AG04449 (cell line): ENCODE data around the gene B4GALNT1.

Experiments
- CTCF ChIA-PET: fragments of 350-600 bp; formaldehyde crosslinking; extraction: SDS; loops from one replicate; lab custom pipeline; 2021; ENCODE audit warnings: antibody characterized with exemption; lab: Yijun Ruan, JAX
- POLR2A ChIA-PET: fragments of 400-600, 350-600 bp; formaldehyde crosslinking; extraction: SDS; loops from one replicate; lab custom pipeline; 2020; ENCODE audit warnings: antibody characterized with exemption, inconsistent platforms; lab: Yijun Ruan, JAX
- DNase-seq: peaks from one replicate; pipeline ENCODE4 v3.0.0-alpha.2; 2010; ENCODE audit warnings: low read depth, low spot score
- H3K4me3 ChIP-seq: 2 replicates; pipeline ENCODE4 v1.5.1; 2011; ENCODE audit warnings: low read depth, mild to moderate bottlenecking, control low read depth, low read length
- TF ChIP-seq, protein P1 (sequence below): IDR thresholded peaks from one replicate; pipeline ENCODE4 v1.5.1; 2011; ENCODE audit warnings: mild to moderate bottlenecking, moderate library complexity, low read length, control low read depth, inconsistent platforms; ENCODE audit not compliant: insufficient read depth; ENCODE audit errors: missing control alignments

Gene B4GALNT1

DNA sequence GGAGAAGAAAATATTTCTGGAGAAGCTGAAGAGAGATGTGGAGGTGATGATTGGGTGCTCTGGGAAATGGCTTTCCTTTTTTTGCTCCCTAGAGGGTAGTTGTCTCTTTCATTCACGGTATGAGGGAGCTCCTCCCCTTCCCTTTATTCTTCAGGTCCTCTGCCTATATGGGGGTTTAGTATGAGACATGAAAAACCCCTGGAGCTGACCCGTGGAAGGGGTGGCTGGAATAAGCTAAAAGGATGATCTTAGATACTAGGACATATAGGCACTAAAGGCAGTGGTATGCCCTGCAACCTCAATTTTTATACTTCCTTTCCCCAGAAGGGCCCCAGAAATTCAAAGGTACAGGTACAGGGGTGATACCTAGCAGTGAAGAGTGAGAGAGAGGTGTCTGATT lies 32.6 kb downstream of the B4GALNT1 start:
- no peak for DNase-seq
- TF ChIP-seq, protein P1, sequence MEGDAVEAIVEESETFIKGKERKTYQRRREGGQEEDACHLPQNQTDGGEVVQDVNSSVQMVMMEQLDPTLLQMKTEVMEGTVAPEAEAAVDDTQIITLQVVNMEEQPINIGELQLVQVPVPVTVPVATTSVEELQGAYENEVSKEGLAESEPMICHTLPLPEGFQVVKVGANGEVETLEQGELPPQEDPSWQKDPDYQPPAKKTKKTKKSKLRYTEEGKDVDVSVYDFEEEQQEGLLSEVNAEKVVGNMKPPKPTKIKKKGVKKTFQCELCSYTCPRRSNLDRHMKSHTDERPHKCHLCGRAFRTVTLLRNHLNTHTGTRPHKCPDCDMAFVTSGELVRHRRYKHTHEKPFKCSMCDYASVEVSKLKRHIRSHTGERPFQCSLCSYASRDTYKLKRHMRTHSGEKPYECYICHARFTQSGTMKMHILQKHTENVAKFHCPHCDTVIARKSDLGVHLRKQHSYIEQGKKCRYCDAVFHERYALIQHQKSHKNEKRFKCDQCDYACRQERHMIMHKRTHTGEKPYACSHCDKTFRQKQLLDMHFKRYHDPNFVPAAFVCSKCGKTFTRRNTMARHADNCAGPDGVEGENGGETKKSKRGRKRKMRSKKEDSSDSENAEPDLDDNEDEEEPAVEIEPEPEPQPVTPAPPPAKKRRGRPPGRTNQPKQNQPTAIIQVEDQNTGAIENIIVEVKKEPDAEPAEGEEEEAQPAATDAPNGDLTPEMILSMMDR: no peak
- ChIA-PET POLR2A (interaction anchor here (0.8 kb wide), 1 partner anchor 9 kb away, joined by 4 read pairs; the partner anchor contains the start of gene PIP4K2C), CTCF (interaction anchor here (0.6 to 14.9 kb wide), 6 partner anchors 9 to 141 kb away, joined by 3 to 212 read pairs (median 6); no protein-coding TSS in a partner anchor)
- no peak overlapping the region for H3K4me3 ChIP-seq

DNA sequence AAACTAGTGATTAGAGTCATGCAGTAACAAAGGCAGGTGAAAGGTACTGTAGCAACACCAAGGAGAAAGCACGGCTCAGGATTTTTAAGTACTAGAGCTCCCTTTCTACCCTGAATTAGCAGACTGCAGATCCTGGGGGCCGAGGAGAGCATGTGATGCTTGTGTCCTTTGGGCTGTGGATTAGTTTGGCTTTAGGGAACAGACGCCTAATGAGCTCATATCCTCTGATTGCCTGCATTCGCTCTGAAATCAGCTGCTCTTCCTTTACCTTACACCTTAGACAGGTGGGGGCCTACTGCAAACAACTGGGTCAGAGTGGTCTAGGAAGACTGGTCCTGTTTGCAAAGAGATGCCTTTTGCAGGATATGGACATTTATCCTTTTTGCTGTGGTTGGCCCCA lies 39.8 kb downstream of the B4GALNT1 start:
- TF ChIP-seq, protein P1: no peak
- POLR2A ChIA-PET: interaction anchor here (0.7 to 2.3 kb wide), 4 partner anchors 18 to 481 kb away, joined by 3 to 6 read pairs (median 3); partner anchors contain the start of gene ARHGEF25
- DNase-seq: no peak
- CTCF ChIA-PET: interaction anchor here (1.3 to 14.9 kb wide), 6 partner anchors 11 to 42 kb away, joined by 3 to 212 read pairs (median 8); partner anchors contain the start of genes B4GALNT1 and DTX3
- no peak overlapping the region for H3K4me3 ChIP-seq

DNA sequence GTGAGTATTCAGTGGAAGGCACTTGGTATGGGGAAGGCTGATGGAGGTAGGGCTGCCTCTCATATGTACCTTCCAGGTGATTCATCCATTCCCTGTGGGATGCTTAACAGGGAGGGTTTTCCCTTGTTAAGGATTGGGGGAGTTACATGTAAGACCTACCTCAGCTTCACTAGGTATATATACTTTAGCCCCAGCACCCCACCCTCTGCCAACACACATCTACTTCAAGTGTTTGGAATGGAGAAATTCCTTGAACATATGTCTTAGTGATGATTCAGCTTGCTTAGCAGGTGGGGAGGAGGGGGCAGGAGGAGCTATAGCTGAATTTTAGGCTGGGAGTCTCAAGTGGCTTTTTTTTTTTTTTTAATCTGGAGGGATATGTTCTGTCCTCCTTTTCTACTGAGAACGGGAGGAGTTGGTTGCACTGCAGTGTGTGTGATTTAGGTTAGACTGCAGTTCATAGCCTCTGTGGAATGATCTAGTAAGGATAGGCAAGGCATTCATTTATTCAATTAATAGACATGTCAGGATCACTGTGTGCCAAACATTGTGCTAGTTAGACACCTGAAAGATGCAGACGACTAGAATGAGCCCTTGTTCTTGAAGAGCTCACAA lies 40.3 kb downstream of the B4GALNT1 start:
- DNase-seq: no peak
- TF ChIP-seq, protein P1: no peak
- ChIA-PET POLR2A (interaction anchor here (1.0 to 2.3 kb wide), 2 partner anchors 19 to 23 kb away, joined by 3 to 6 read pairs; partner anchors contain the start of gene ARHGEF25), CTCF (interaction anchor here (1.1 to 14.9 kb wide), 8 partner anchors 8 to 134 kb away, joined by 3 to 212 read pairs (median 8); partner anchors contain the start of genes B4GALNT1 and DTX3)
- no peak overlapping the region for H3K4me3 ChIP-seq

DNA sequence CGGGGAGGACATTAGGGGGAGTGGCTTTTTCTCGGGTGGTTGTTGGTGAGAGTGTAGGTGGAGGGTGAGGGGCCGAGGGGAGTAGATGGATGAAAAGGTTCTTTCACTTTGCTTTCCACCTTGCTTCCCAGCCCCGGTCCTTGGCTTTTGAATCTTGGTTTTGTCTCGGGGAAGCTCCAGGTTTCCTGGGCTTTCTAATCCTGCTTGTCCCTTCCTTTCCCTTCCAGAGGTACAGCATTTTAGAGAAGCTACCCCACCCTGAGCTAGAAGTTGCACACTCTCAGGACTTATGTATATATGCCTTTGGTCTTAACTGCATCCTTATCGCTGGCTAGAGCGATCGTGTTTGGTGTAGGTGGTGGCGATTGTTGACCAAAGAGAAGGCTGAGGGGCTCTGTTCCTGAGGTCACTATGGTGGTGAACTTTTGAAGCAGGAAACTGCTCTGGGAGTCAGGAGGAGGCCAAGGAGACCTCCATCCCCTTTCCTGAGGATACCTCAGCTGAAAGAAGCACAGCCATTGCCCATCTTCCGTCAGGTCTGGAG lies 41.1 kb downstream of the B4GALNT1 start:
- peak overlapping the region; percentile 83 for H3K4me3 ChIP-seq
- ChIA-PET CTCF (interaction anchor here (0.8 to 14.9 kb wide), 11 partner anchors 9 to 175 kb away, joined by 3 to 212 read pairs (median 4); partner anchors contain the start of genes B4GALNT1 and CYP27B1), POLR2A (interaction anchor here (1.5 to 2.3 kb wide), 2 partner anchors 8 to 19 kb away, joined by 4 to 6 read pairs; partner anchors contain the start of gene ARHGEF25)
- TF ChIP-seq, protein P1: no peak
- no peak for DNase-seq

DNA sequence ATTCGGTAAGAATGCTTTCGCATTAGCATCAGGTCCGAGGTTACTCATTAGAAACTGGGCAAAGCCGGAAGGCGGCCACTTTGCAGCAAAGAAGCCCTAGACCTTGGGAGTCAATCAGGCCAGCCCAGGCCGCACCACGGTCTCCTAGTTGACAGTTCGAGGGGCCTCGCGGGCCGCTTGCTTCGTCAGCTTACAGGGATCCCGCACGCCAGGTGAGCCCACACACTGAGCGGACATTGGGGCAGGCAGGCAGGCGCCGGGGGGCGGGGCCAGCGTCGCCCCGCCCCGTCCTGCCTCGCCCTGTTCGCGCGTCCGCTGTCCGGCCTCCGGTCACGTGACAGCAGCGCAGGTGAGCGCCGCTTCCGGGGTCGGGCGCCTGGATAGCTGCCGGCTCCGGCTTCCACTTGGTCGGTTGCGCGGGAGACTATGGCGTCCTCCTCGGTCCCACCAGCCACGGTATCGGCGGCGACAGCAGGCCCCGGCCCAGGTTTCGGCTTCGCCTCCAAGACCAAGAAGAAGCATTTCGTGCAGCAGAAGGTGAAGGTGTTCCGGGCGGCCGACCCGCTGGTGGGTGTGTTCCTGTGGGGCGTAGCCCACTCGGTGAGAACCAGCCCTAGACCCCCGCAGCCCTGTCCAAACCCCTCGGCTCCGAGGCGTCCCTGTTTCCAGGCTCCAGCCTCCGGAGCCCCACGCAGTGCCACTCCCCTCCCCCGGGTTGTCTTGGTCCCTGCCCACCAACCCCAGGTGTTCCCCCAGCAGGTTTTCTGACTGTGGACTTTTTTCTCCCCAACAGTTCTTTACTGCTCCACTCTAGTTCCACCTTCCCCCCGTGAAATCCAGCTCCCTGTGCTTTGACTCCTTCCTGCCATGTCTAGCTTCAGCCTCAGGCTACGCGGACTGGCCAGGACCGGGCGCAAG lies 41.9 kb downstream of the B4GALNT1 start, which contains the start of gene PIP4K2C:
PIP4K2C (plus strand) TSS at position 329 of the 918 bp plus-strand sequence; CDS start at position 427, 98 bp downstream.
- ChIA-PET CTCF (interaction anchor here (0.6 to 14.9 kb wide), 12 partner anchors 9 to 176 kb away, joined by 3 to 212 read pairs (median 4); partner anchors contain the start of genes B4GALNT1 and CYP27B1), POLR2A (interaction anchor here (1.5 to 2.3 kb wide), 2 partner anchors 9 to 20 kb away, joined by 4 to 6 read pairs; partner anchors contain the start of gene ARHGEF25)
- TF ChIP-seq, protein P1: no peak
- DNase-seq: no peak
- H3K4me3 ChIP-seq: peak within 1 kb of the TSS; percentile 83
